Ovary (tissue), 3 donors: ENCODE data around the gene MYCL.

Source experiments
- EP300 ChIP-seq: sonication (generic); formaldehyde crosslinking; IDR thresholded peaks from one replicate; pipeline ENCODE4 v1.6.1; 2017; ENCODE audit warnings: antibody characterized with exemption
- POLR2A ChIP-seq: fragments of 450-650 bp; IDR thresholded peaks from one replicate; pipeline ENCODE4 v1.6.1; 2017; ENCODE audit warnings: antibody characterized with exemption, mild to moderate bottlenecking, moderate library complexity
- TF ChIP-seq, protein P1 (sequence below), 3 donors: fragments of 450-650 bp in 2 of 3; fragments of 200-600 bp in 1 of 3; IDR thresholded peaks; one replicate each; pipeline versions ENCODE4 v1.5.1 to v1.8.0; 2016 to 2022; ENCODE audit warnings: antibody characterized with exemption in 3 of 3, mild to moderate bottlenecking in 1 of 3
- donor health status: DM: no; HTN: no; CAD: no.

DNA sequence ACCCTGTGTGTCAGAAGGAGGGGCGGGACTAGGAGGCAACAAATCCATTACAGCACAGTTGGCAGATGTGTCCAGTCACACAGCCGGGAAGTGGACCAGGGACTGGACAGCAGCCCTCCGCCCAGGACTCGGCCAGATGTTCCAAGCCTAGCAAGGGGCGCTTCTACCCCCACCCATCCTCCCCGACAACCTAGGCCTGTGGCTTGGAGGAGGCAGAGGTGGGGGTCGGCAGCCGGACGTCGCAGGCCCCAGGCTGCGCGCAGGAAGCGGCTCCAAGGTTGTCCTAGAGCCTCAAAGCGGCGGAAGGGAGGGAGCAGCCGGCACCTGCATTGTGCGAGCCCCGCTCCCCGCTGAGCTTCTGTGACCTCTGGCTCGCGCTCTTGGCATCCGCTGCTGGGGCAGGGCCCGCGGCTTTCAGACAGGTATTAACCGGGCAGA is 20.6 kb upstream of the MYCL start:
- TF ChIP-seq, protein P1, sequence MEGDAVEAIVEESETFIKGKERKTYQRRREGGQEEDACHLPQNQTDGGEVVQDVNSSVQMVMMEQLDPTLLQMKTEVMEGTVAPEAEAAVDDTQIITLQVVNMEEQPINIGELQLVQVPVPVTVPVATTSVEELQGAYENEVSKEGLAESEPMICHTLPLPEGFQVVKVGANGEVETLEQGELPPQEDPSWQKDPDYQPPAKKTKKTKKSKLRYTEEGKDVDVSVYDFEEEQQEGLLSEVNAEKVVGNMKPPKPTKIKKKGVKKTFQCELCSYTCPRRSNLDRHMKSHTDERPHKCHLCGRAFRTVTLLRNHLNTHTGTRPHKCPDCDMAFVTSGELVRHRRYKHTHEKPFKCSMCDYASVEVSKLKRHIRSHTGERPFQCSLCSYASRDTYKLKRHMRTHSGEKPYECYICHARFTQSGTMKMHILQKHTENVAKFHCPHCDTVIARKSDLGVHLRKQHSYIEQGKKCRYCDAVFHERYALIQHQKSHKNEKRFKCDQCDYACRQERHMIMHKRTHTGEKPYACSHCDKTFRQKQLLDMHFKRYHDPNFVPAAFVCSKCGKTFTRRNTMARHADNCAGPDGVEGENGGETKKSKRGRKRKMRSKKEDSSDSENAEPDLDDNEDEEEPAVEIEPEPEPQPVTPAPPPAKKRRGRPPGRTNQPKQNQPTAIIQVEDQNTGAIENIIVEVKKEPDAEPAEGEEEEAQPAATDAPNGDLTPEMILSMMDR (IDR thresholded peaks at IDR 0.05), result no peak
- TF ChIP-seq POLR2A (no peak), EP300 (no peak)
